Caco-2 (cell line): ENCODE results near the gene DCDC2B. TPM values are rescaled to one million over a fixed set of nuclear protein-coding genes. Genes with fewer than 3 reads are reported as not detected.

Source experiments
- BruUV-seq: library from RNA; stranded (reverse); fragments of 400-500 nt; replicated peaks from 2 replicates; lab custom pipeline; 2021; lab: Mats Ljungman, UMichigan
- CTCF ChIA-PET: fragments of 300-600 bp; sonication (Branson Sonifier 250); formaldehyde crosslinking; loops from one replicate; lab custom pipeline; 2022; ENCODE audit warnings: antibody characterized with exemption; lab: Charles Lee
- POLR2A ChIA-PET: fragments of 300-600 bp; sonication (Branson Sonifier 250); formaldehyde crosslinking; loops from one replicate; lab custom pipeline; 2022; ENCODE audit warnings: antibody characterized with exemption; lab: Charles Lee
- DNase-seq, 2 experiments: peaks; one replicate each; pipeline versions ENCODE4 v3.0.0 to v3.0.0-alpha.2; 2020 to 2022
- H3K27me3 ChIP-seq: replicated peaks from 2 replicates; pipeline ENCODE4 v1.6.0; 2011; ENCODE audit warnings: low read length; ENCODE audit not compliant: control insufficient read depth, insufficient read depth
- H3K36me3 ChIP-seq: 2 replicates; pipeline ENCODE4 v1.5.1; 2011; ENCODE audit warnings: low read length; ENCODE audit not compliant: control insufficient read depth, insufficient read depth
- H3K4me1 ChIP-seq: fragments of 250-450 bp; sonication (Bioruptor Pico); 2 replicates; pipeline ENCODE4 v1.5.1; 2020; ENCODE audit warnings: mild to moderate bottlenecking
- H3K4me3 ChIP-seq: 2 replicates; pipeline ENCODE4 v1.5.1; 2011; ENCODE audit warnings: low read depth, mild to moderate bottlenecking, control low read depth, low read length
- H3K9me3 ChIP-seq: fragments of 250-450 bp; sonication (Bioruptor Pico); 2 replicates; pipeline ENCODE4 v1.5.1; 2020; ENCODE audit warnings: mild to moderate bottlenecking, moderate library complexity
- H3K27ac Mint-ChIP-seq: one replicate; pipeline ENCODE4 v1.8.0; 2022; ENCODE audit warnings: mixed read lengths; ENCODE audit not compliant: unreplicated experiment
- H3K27me3 Mint-ChIP-seq: one replicate; pipeline ENCODE4 v1.8.0; 2022; ENCODE audit warnings: mixed read lengths; ENCODE audit not compliant: insufficient read depth, unreplicated experiment
- H3K36me3 Mint-ChIP-seq: one replicate; pipeline ENCODE4 v1.8.0; 2022; ENCODE audit warnings: mild to moderate bottlenecking, mixed read lengths; ENCODE audit not compliant: insufficient read depth, unreplicated experiment
- H3K4me1 Mint-ChIP-seq: one replicate; pipeline ENCODE4 v1.8.0; 2022; ENCODE audit warnings: low read depth, mixed read lengths; ENCODE audit not compliant: unreplicated experiment
- H3K4me3 Mint-ChIP-seq: one replicate; pipeline ENCODE4 v1.8.0; 2022; ENCODE audit warnings: mild to moderate bottlenecking, moderate library complexity, mixed read lengths; ENCODE audit not compliant: unreplicated experiment
- H3K9me3 Mint-ChIP-seq: one replicate; pipeline ENCODE4 v1.8.0; 2022; ENCODE audit warnings: mixed read lengths; ENCODE audit not compliant: unreplicated experiment
- intact Hi-C: fragments of 100-400 bp; cut with micrococcal nuclease; formaldehyde crosslinking; loops from one replicate; pipeline ENCODE4 v1.10.0; 2022; ENCODE audit not compliant: unreplicated experiment
- total RNA-seq: library from RNA; stranded (reverse); gene quantifications from 2 replicates; pipeline ENCODE4 v1.2.3, GENCODE V29; 2022
- TF ChIP-seq, protein P1 (sequence below), 2 experiments: fragments of 200-600 bp in 1 of 2; IDR thresholded peaks; 1 replicate in 1 of 2; 2 replicates in 1 of 2; pipeline versions ENCODE4 v1.5.1 to v1.8.0; 2011 to 2022; ENCODE audit warnings: antibody characterized with exemption in 1 of 2, control low read depth in 1 of 2, inconsistent platforms in 1 of 2, low read depth in 1 of 2, low read length in 1 of 2, mild to moderate bottlenecking in 1 of 2, moderate library complexity in 1 of 2; ENCODE audit not compliant: insufficient read depth in 1 of 2, severe bottlenecking in 1 of 2, unreplicated experiment in 1 of 2

The DCDC2B gene
- total RNA-seq, 1 experiment from 2014 or later, result not detected

DNA sequence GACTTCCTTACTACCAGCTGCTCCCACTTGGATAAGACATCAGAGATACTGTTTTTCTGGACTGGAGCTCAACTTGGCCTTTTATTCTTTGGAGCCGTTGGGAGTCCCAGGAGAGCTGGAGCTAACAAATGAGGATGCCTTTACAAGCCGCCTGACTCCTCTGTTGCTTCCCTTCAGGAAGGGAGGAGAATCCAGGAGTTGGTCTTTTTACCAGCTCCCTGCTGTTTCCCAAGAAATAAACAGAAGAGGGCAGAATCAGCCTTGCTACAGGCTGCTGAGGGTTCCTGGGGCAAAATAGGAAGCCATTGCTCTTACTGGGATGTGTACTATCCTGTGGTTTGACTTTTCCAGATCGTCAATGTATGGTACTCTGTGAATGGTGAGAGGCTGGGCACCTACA lies 14.8 kb downstream of the DCDC2B start:
- H3K4me3 ChIP-seq, result no peak overlapping the region
- TF ChIP-seq, protein P1, sequence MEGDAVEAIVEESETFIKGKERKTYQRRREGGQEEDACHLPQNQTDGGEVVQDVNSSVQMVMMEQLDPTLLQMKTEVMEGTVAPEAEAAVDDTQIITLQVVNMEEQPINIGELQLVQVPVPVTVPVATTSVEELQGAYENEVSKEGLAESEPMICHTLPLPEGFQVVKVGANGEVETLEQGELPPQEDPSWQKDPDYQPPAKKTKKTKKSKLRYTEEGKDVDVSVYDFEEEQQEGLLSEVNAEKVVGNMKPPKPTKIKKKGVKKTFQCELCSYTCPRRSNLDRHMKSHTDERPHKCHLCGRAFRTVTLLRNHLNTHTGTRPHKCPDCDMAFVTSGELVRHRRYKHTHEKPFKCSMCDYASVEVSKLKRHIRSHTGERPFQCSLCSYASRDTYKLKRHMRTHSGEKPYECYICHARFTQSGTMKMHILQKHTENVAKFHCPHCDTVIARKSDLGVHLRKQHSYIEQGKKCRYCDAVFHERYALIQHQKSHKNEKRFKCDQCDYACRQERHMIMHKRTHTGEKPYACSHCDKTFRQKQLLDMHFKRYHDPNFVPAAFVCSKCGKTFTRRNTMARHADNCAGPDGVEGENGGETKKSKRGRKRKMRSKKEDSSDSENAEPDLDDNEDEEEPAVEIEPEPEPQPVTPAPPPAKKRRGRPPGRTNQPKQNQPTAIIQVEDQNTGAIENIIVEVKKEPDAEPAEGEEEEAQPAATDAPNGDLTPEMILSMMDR (IDR thresholded peaks at IDR 0.05; ENCODE audit: insufficient read depth in 1 of 2, low read depth in 1 of 2, low read length in 1 of 2, severe bottlenecking in 1 of 2, unreplicated experiment in 1 of 2), result no peak
- H3K27ac Mint-ChIP-seq, result no peak overlapping the region
- DNase-seq, result no peak
- H3K4me1 ChIP-seq, result no peaks in the 10 kb centered on the region
- H3K9me3 ChIP-seq, result no peaks in the 10 kb centered on the region
- BruUV-seq, result no TSS peak
- H3K27me3 Mint-ChIP-seq, result no peaks in the 10 kb centered on the region
- H3K4me1 Mint-ChIP-seq, result no peaks in the 10 kb centered on the region
- ChIA-PET CTCF (no interaction called here), POLR2A (interaction anchor here (0.6 kb wide), 1 partner anchor 112 kb away, joined by 3 read pairs; no protein-coding TSS in a partner anchor)
- no peak overlapping the region for H3K4me3 Mint-ChIP-seq
- H3K36me3 ChIP-seq, result peaks cover 1% of the 10 kb centered on the region; the same call in 1 of the 2 replicates
- intact Hi-C loops, result loop anchor here (2.0 kb wide), 2 partner anchors 69 to 139 kb away; partner anchors contain the start of genes FAM229A, HDAC1 and TSSK3
- H3K36me3 Mint-ChIP-seq, result peaks cover 33% of the 10 kb centered on the region
- H3K27me3 ChIP-seq, result no peaks in the 10 kb centered on the region
- no peaks in the 10 kb centered on the region for H3K9me3 Mint-ChIP-seq

DNA sequence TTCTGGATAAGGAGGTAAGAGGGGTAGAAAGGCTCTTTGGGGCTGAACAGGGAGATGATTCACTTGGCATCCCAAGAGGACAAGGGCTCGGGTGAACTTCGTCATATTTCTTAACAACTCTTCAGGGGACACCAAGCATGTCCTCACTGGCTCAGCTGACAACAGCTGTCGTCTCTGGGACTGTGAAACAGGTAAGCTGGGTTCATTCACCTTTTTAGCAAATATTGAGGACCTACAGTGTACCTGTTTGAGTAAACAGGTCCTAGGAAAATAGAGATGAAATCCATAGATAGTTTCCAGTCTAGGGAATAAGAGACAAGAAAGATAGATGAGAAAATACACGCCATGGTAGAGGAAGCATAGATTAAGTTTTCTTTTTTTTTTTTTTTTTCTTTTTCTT lies 15.4 kb downstream of the DCDC2B start:
- H3K4me3 Mint-ChIP-seq, result no peak overlapping the region
- H3K27me3 Mint-ChIP-seq, result no peaks in the 10 kb centered on the region
- H3K9me3 ChIP-seq, result no peaks in the 10 kb centered on the region
- H3K27ac Mint-ChIP-seq, result no peak overlapping the region
- H3K4me1 Mint-ChIP-seq, result no peaks in the 10 kb centered on the region
- BruUV-seq, result no TSS peak
- H3K4me1 ChIP-seq, result no peaks in the 10 kb centered on the region
- TF ChIP-seq, protein P1 (IDR thresholded peaks at IDR 0.05; ENCODE audit: insufficient read depth in 1 of 2, low read depth in 1 of 2, low read length in 1 of 2, severe bottlenecking in 1 of 2, unreplicated experiment in 1 of 2), result no peak
- no peaks in the 10 kb centered on the region for H3K27me3 ChIP-seq
- H3K4me3 ChIP-seq, result no peak overlapping the region
- DNase-seq, result no peak
- intact Hi-C loops, result no loop called here
- peaks cover 1% of the 10 kb centered on the region; the same call in 1 of the 2 replicates for H3K36me3 ChIP-seq
- POLR2A ChIA-PET, result no interaction called here
- no peaks in the 10 kb centered on the region for H3K9me3 Mint-ChIP-seq
- peaks cover 38% of the 10 kb centered on the region for H3K36me3 Mint-ChIP-seq
- CTCF ChIA-PET, result no interaction called here

DNA sequence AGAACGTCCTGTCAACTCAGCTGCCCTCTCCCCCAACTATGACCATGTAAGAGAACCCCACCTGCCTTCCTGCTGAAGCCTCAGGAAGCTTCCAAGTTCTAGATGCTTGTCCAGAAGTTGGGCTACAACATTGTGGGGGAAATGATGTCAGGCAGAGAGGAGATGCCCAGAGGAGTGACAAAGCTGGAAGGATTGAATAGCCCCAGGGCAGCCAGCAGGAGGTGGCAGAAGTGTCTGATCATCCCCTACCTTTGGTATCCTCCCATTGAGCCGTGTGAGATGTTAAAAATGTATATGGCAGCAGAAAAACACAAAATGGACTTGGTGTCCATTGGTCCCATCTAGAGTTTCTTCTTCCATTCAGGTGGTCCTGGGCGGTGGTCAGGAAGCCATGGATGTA lies 19.9 kb downstream of the DCDC2B start:
- Histone ChIP-seq H3K36me3 (peaks cover 1% of the 10 kb centered on the region; the same call in 1 of the 2 replicates), H3K4me3 (no peak overlapping the region), H3K9me3 (no peaks in the 10 kb centered on the region), H3K4me1 (no peaks in the 10 kb centered on the region), H3K27me3 (no peaks in the 10 kb centered on the region)
- Mint-ChIP-seq H3K36me3 (peaks cover 46% of the 10 kb centered on the region), H3K9me3 (no peaks in the 10 kb centered on the region), H3K27ac (no peak overlapping the region), H3K4me1 (no peaks in the 10 kb centered on the region), H3K27me3 (no peaks in the 10 kb centered on the region), H3K4me3 (no peak overlapping the region)
- intact Hi-C loops, result no loop called here
- TF ChIP-seq, protein P1 (IDR thresholded peaks at IDR 0.05; ENCODE audit: insufficient read depth in 1 of 2, low read depth in 1 of 2, low read length in 1 of 2, severe bottlenecking in 1 of 2, unreplicated experiment in 1 of 2), result no peak
- BruUV-seq, result no TSS peak
- no peak for DNase-seq
- ChIA-PET CTCF (interaction anchor here (0.7 kb wide), 1 partner anchor 107 kb away, joined by 3 read pairs; the partner anchor contains the start of gene MARCKSL1), POLR2A (no interaction called here)
